ENCODE measurements around the gene PIEZO1. TPM values are rescaled to one million over a fixed set of nuclear protein-coding genes. Genes with fewer than 3 reads are reported as not detected.

PIEZO1 gene
- total RNA-seq, 6 experiments from 2014 or later, result 238 to 293 (median 264) TPM

DNA sequence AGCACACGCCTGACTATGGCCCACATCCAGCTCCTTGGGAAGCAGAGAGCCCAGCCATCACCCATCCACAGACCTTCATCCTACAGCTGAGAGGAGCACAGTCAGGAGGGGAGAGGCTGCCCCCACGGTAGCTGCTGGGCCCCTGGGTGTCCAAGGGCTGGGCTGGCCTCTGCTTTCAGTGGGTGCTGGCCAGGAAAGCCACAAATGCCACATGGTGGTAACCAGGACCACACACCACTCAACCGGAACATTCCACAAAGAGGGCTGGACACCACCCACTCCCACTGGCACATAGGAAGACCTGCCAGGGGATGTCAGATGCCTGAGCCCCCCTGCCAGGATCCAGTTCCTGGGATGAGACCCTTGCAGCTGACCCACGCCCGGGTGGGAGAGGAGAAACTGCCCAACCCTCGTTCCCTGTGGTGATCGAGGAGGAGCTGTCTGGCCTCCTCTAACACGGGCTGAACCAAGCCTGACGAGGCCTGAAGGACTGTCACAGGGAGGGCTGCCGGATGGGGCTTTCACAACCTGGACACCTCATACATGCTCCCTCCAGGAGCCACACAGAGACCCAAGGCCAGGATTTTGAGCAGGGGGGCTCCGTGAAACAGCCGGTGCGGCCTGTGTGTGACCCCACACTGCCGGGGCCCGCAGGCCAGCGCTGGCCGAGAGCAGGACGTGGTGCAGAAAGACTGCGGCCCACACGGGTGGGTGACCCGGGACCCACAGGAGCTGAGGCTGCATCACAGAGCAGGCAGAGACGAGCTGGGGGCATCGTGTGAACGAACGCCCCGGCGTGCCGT, 30.7 kb downstream of the PIEZO1 start:
- Mint-ChIP-seq H3K27me3 (ENCODE audit: insufficient read depth) (peaks cover 4% of the 10 kb centered on the region), H3K4me3 (no peak overlapping the region), H3K27ac (peak overlapping the region; percentile 11; the same call in 1 of the 2 replicates), H3K36me3 (ENCODE audit: low read depth) (peaks cover 5% of the 10 kb centered on the region), H3K9me3 (no peaks in the 10 kb centered on the region), H3K4me1 (ENCODE audit: low read depth) (peaks cover 32% of the 10 kb centered on the region)
- DNase-seq, result no peak
- TF ChIP-seq, protein P1, sequence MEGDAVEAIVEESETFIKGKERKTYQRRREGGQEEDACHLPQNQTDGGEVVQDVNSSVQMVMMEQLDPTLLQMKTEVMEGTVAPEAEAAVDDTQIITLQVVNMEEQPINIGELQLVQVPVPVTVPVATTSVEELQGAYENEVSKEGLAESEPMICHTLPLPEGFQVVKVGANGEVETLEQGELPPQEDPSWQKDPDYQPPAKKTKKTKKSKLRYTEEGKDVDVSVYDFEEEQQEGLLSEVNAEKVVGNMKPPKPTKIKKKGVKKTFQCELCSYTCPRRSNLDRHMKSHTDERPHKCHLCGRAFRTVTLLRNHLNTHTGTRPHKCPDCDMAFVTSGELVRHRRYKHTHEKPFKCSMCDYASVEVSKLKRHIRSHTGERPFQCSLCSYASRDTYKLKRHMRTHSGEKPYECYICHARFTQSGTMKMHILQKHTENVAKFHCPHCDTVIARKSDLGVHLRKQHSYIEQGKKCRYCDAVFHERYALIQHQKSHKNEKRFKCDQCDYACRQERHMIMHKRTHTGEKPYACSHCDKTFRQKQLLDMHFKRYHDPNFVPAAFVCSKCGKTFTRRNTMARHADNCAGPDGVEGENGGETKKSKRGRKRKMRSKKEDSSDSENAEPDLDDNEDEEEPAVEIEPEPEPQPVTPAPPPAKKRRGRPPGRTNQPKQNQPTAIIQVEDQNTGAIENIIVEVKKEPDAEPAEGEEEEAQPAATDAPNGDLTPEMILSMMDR (IDR thresholded peaks at IDR 0.05), result no peak

DNA sequence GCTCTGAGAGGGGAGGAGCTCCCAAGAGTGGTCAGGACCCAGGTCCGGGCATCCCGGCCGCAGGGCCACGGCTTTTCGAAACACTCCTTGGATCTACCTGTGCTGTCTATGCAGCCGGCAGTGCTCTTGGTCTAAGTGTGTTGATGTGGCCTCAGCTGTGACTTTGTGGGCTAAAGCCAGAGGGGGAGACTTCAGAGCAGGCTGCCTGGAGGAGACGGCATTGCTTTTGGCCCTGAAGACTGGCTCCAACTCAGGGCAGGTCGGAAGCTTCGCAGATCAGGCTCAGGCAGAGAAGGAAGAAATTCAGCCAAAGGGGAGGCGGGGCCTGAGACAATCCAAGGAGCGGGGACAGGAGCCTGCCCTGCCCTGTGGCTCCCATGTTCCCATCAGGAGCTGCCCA, 31.4 kb downstream of the PIEZO1 start:
- TF ChIP-seq, protein P1 (IDR thresholded peaks at IDR 0.05), result no peak
- peaks cover 2% of the 10 kb centered on the region for H3K36me3 Mint-ChIP-seq (ENCODE audit: low read depth)

DNA sequence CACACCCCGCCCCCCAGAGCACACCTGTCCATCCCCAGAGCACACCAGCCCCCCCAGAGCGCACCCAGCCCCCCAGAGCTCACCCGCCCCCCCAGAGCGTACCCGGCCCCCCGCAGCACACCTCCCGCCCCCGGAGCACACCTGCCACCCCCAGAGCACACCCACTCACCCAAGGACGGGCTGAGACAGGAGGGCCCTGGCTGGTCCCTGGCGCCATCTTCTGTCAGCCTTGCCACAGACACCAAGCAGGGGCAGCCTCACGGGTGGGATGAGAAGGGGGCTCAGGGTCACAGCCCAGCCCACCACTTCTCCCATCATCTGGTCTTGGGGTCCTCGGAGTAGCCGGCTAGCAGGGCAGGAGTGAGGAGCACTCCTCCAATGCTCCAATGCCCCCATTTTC, 31.8 kb downstream of the PIEZO1 start:
- TF ChIP-seq, protein P1 (IDR thresholded peaks at IDR 0.05), result no peak
- Mint-ChIP-seq H3K27ac (no peak overlapping the region), H3K36me3 (ENCODE audit: low read depth) (no peaks in the 10 kb centered on the region; the same call in 1 of the 2 replicates)

More for the DNA sequence above, 31.4 kb downstream of the PIEZO1 start:
- H3K4me1 Mint-ChIP-seq (ENCODE audit: low read depth), result peaks cover 25% of the 10 kb centered on the region
- H3K4me3 Mint-ChIP-seq, result no peak overlapping the region; the same call in 1 of the 2 replicates
- peak overlapping the region; percentile 72 for H3K27ac Mint-ChIP-seq
- no peaks in the 10 kb centered on the region for H3K9me3 Mint-ChIP-seq
- H3K27me3 Mint-ChIP-seq (ENCODE audit: insufficient read depth), result peaks cover 4% of the 10 kb centered on the region
- DNase-seq, result no peak

DNA sequence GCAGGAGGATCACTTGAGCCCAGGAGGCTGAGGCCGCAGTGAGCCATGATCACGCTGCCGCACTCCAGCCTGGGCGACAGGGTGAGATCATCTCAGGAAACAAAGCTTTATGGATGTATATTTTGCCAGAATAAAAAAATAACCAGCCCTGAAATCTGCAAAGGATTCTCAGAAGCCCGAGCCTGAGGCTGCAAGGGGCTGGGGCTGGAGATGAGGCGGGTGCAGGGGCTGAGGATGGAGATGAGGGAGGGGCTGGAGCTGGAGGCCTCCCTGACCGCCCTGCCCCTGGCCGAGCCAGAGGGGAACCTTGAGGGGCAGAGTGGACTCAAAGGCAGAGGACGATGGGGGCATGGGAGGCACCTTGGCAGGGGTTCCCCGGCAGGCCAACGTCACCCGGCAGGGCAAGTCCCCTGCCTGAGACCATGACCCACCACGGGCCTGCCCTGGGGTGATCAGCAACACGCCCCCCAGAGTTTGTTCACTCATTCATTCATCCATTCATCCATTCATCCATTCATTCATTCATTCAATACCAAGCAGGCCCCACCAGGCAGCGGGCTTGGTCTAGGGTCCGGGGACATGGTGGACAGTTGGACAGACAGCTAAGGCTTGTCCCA, 32.5 kb downstream of the PIEZO1 start:
- Mint-ChIP-seq H3K27me3 (ENCODE audit: insufficient read depth) (peaks cover 2% of the 10 kb centered on the region), H3K27ac (no peak overlapping the region), H3K9me3 (no peaks in the 10 kb centered on the region), H3K4me1 (ENCODE audit: low read depth) (peaks cover 21% of the 10 kb centered on the region), H3K4me3 (no peak overlapping the region), H3K36me3 (ENCODE audit: low read depth) (no peaks in the 10 kb centered on the region; the same call in 1 of the 2 replicates)
- TF ChIP-seq, protein P1 (IDR thresholded peaks at IDR 0.05), result no peak
- DNase-seq, result no peak

More for the DNA sequence above, 31.8 kb downstream of the PIEZO1 start:
- DNase-seq, result no peak
- Mint-ChIP-seq H3K9me3 (no peaks in the 10 kb centered on the region), H3K27me3 (ENCODE audit: insufficient read depth) (peaks cover 4% of the 10 kb centered on the region), H3K4me1 (ENCODE audit: low read depth) (peaks cover 21% of the 10 kb centered on the region), H3K4me3 (no peak overlapping the region)

DNA sequence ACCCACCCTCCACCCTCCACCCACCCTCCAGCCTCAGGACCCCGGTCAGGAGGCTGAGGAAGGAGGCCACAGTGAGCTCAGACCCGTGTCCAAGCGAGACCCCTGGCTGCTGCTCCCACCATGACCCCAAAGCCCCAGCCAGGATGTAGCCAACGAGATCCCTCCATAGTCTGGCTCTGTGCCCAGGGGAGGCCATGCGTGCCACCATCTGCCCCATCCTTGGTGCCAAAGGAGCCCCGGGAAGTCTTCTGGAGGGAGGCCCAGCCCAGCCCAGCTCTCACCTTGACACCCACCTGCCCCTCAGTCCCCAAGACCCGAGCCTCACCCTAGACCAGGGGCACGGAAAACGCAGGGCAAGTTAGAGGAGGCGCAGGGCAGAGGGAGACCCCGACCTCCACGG, 34.2 kb downstream of the PIEZO1 start:
- Mint-ChIP-seq H3K9me3 (no peaks in the 10 kb centered on the region), H3K27me3 (ENCODE audit: insufficient read depth) (peaks cover 2% of the 10 kb centered on the region), H3K4me1 (ENCODE audit: low read depth) (peaks cover 21% of the 10 kb centered on the region), H3K27ac (no peak overlapping the region), H3K36me3 (ENCODE audit: low read depth) (no peaks in the 10 kb centered on the region; the same call in 1 of the 2 replicates), H3K4me3 (no peak overlapping the region)
- no peak for DNase-seq
- TF ChIP-seq, protein P1 (IDR thresholded peaks at IDR 0.05), result no peak
